KMS-11 (cell line): Measurements from ENCODE around the gene LMLN.

Source experiments
- H2AFZ ChIP-seq: fragments of 200-600 bp; sonication (generic); 2 replicates; pipeline ENCODE4 v1.6.1; 2016; ENCODE audit warnings: antibody characterized with exemption, mixed run types, low read depth
- H3K27ac ChIP-seq: fragments of 200-600 bp; sonication (generic); 2 replicates; pipeline ENCODE4 v1.6.1; 2016; ENCODE audit warnings: mild to moderate bottlenecking, mixed run types
- H3K27me3 ChIP-seq: fragments of 200-600 bp; sonication (generic); 2 replicates; pipeline ENCODE4 v1.6.1; 2017; ENCODE audit warnings: mild to moderate bottlenecking, low read depth, mixed run types, moderate library complexity; ENCODE audit not compliant: insufficient read depth
- H3K36me3 ChIP-seq: fragments of 200-600 bp; sonication (generic); 2 replicates; pipeline ENCODE4 v1.6.1; 2017; ENCODE audit warnings: mild to moderate bottlenecking, mixed run types; ENCODE audit not compliant: insufficient read depth
- H3K4me1 ChIP-seq: fragments of 200-600 bp; sonication (generic); 2 replicates; pipeline ENCODE4 v1.6.1; 2016; ENCODE audit warnings: mild to moderate bottlenecking, low read depth, mixed run types; ENCODE audit not compliant: poor library complexity, severe bottlenecking
- H3K4me2 ChIP-seq: fragments of 200-600 bp; sonication (generic); 2 replicates; pipeline ENCODE4 v1.7.0; 2016; ENCODE audit warnings: mild to moderate bottlenecking, mixed run types
- H3K4me3 ChIP-seq: fragments of 200-600 bp; sonication (generic); IDR thresholded peaks from 2 replicates; pipeline ENCODE4 v1.6.1; 2017; ENCODE audit warnings: low read depth, low read length, mixed read lengths; ENCODE audit not compliant: insufficient read depth
- H3K79me2 ChIP-seq: fragments of 200-600 bp; sonication (generic); 2 replicates; pipeline ENCODE4 v1.6.1; 2016; ENCODE audit warnings: low read depth, mixed run types; ENCODE audit not compliant: insufficient read depth
- H3K9ac ChIP-seq: fragments of 200-600 bp; sonication (generic); 2 replicates; pipeline ENCODE4 v1.6.1; 2016; ENCODE audit warnings: mild to moderate bottlenecking, mixed run types
- H4K20me1 ChIP-seq: fragments of 200-600 bp; sonication (generic); 2 replicates; pipeline ENCODE4 v1.6.1; 2016; ENCODE audit warnings: mild to moderate bottlenecking, mixed run types; ENCODE audit not compliant: insufficient read depth
- TF ChIP-seq, protein P1 (sequence below): fragments of 200-600 bp; sonication (generic); conservative IDR thresholded peaks from 2 replicates; pipeline ENCODE4 v1.6.1; 2017; ENCODE audit warnings: low read depth, mild to moderate bottlenecking, antibody characterized with exemption, low read length, moderate library complexity, mixed read lengths

LMLN gene

GRCh38 chr3:197994736-197995135 is 34.7 kb downstream of the LMLN start:
- TF ChIP-seq, protein P1, sequence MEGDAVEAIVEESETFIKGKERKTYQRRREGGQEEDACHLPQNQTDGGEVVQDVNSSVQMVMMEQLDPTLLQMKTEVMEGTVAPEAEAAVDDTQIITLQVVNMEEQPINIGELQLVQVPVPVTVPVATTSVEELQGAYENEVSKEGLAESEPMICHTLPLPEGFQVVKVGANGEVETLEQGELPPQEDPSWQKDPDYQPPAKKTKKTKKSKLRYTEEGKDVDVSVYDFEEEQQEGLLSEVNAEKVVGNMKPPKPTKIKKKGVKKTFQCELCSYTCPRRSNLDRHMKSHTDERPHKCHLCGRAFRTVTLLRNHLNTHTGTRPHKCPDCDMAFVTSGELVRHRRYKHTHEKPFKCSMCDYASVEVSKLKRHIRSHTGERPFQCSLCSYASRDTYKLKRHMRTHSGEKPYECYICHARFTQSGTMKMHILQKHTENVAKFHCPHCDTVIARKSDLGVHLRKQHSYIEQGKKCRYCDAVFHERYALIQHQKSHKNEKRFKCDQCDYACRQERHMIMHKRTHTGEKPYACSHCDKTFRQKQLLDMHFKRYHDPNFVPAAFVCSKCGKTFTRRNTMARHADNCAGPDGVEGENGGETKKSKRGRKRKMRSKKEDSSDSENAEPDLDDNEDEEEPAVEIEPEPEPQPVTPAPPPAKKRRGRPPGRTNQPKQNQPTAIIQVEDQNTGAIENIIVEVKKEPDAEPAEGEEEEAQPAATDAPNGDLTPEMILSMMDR: no peak
- H2AFZ ChIP-seq: no peak overlapping the region
- H3K4me2 ChIP-seq: no peak overlapping the region

DNA sequence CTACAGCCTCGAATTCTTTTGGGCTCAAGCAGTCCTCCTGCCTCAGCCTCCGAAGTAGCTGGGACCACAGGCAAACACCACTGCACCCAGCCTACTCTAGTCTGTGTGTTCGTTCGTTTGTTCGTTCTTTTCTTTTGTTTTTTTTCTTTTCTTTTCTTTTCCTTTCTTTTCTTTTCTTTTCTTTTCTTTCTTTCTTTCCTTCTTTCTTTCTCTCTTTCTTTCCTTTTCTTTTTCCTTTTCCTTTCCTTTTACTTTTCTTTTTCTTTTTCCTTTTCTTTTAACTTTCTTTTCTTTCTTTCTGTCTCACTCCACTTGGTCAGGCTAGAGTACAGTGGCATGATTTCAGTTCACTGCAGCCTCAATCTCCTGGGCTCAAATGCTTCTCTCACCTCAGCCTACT is 36.8 kb downstream of the LMLN start:
- Histone ChIP-seq H3K4me1 (no peaks in the 10 kb centered on the region), H3K4me2 (no peak overlapping the region), H3K27ac (no peak overlapping the region), H3K36me3 (no peaks in the 10 kb centered on the region), H4K20me1 (no peaks in the 10 kb centered on the region), H3K27me3 (no peaks in the 10 kb centered on the region), H2AFZ (no peak overlapping the region), H3K4me3 (no peak overlapping the region), H3K9ac (no peak overlapping the region), H3K79me2 (no peaks in the 10 kb centered on the region)
- TF ChIP-seq, protein P1: no peak

More at GRCh38 chr3:197994736-197995135, 34.7 kb downstream of the LMLN start:
- no peaks in the 10 kb centered on the region for H3K27me3 ChIP-seq
- H3K27ac ChIP-seq: no peak overlapping the region
- H3K9ac ChIP-seq: no peak overlapping the region
- H3K79me2 ChIP-seq: no peaks in the 10 kb centered on the region
- H3K4me1 ChIP-seq: no peaks in the 10 kb centered on the region
- no peak overlapping the region for H3K4me3 ChIP-seq
- H3K36me3 ChIP-seq: no peaks in the 10 kb centered on the region
- no peaks in the 10 kb centered on the region for H4K20me1 ChIP-seq

- H3K4me2 ChIP-seq: no peak overlapping the region
- no peak overlapping the region for H3K9ac ChIP-seq
- no peaks in the 10 kb centered on the region; the same call in 1 of the 2 replicates for H3K27me3 ChIP-seq
- no peak overlapping the region for H3K4me3 ChIP-seq
- H3K79me2 ChIP-seq: no peaks in the 10 kb centered on the region
- no peaks in the 10 kb centered on the region for H3K4me1 ChIP-seq
- no peaks in the 10 kb centered on the region for H3K36me3 ChIP-seq
- TF ChIP-seq, protein P1: no peak
- no peak overlapping the region for H3K27ac ChIP-seq
- H2AFZ ChIP-seq: no peak overlapping the region
- no peaks in the 10 kb centered on the region for H4K20me1 ChIP-seq
Measured at GRCh38 chr3:197997936-197998335, 37.9 kb downstream of the LMLN start.

GRCh38 chr3:198017090-198017489 is 57.1 kb downstream of the LMLN start:
- H3K79me2 ChIP-seq: no peaks in the 10 kb centered on the region
- H2AFZ ChIP-seq: no peak overlapping the region
- H4K20me1 ChIP-seq: no peaks in the 10 kb centered on the region
- TF ChIP-seq, protein P1: no peak
- H3K4me3 ChIP-seq: no peak overlapping the region
- no peak overlapping the region for H3K9ac ChIP-seq
- no peaks in the 10 kb centered on the region for H3K27me3 ChIP-seq
- H3K27ac ChIP-seq: no peak overlapping the region
- H3K36me3 ChIP-seq: no peaks in the 10 kb centered on the region
- H3K4me1 ChIP-seq: no peaks in the 10 kb centered on the region
- no peak overlapping the region for H3K4me2 ChIP-seq
